GM18909 (cell line): ENCODE results near the gene SFSWAP.

Experiments
- ATAC-seq: cut with Tn5 transposase; IDR thresholded peaks from one replicate; pipeline ENCODE4 v1.9.1; 2021; ENCODE audit warnings: mild to moderate bottlenecking; ENCODE audit not compliant: unreplicated experiment, poor library complexity

The SFSWAP gene

GRCh38 chr12:131829791-131830334, 119.0 kb downstream of the SFSWAP start:
- no peak for ATAC-seq

GRCh38 chr12:131830335-131830913, 119.5 kb downstream of the SFSWAP start:
- ATAC-seq, result no peak

DNA sequence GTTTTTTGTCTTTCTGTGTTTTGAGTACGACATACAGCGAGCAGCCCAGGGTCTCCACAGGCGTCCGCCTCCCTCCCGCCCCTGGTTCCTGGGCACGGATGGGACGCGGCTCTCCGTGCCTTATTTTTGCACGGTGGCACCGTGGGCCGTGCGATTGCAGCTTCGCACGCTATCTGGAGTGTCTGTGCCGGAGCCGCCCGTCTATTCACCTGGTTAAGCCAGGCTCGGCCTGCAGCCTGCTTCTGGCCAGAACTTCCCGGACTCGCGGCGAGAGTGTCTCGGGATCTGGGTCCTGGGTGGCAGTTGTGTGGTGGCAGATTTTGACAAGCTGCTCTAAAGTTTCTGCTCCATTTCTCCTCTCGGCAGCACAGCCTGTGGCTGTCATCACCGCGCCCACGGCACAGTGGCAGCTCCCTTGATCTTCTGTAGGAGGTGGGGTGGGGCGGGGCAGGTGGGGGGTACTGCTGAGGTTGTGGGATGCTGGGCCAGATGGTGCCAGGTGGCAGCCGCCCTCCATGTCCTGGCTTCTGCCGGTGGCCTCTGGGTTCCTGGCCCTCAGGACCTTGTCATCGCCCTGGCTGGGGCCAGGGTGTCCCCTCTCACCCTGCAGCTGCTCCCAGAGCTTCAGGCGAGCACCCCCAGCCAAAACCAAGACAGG, 120.2 kb downstream of the SFSWAP start:
- ATAC-seq, result no peak

DNA sequence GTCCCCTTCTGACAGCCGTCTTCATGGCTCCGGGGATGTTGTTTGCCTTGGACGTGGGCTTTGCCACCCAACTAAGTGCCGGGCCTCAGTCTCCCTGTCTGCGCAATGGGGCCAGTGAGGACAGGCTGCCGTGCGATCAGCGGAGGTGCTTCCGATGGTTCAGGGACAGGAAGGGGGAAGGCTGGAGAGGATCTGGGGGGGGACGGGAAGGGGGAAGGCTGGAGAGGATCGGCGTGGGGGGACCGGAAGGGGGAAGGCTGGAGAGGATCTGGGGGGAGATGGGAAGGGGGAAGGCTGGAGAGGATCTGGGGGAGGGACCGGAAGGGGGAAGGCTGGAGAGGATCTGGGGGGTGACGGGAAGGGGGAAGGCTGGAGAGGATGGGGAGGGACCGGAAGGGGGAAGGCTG, 120.7 kb downstream of the SFSWAP start:
- no peak for ATAC-seq

- no peak for ATAC-seq
These were observed 121.7 kb downstream of the SFSWAP start for GRCh38 chr12:131832321-131833231.

DNA sequence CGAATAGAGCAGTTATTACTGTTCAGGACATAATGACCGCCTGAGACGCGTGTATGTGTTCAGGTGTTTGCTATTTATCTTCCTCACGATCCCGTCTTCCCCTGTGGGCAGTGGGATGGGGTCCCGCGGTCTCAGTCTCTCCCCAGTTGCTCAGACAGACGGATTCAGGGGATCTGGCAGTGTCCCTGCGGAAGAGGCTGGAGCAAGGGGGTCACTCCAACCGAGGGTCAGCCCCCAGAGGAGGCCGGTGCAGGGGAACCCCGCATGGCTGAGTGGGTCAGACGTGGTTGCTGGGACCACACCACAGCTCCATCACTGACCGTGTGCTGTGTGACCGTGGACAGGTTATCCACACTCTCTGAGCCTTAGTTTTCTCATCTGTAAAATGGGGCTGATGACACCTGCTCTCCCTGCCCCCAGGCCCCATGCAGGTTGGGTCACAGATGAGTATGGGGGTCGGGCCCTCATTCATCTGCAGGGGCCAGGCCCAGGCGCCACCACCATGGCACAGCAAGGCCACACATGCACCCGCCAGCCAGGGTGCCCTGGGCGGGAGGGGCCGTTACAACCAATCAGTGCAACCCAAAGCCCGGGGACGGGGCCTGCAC, 122.5 kb downstream of the SFSWAP start:
- no peak for ATAC-seq

DNA sequence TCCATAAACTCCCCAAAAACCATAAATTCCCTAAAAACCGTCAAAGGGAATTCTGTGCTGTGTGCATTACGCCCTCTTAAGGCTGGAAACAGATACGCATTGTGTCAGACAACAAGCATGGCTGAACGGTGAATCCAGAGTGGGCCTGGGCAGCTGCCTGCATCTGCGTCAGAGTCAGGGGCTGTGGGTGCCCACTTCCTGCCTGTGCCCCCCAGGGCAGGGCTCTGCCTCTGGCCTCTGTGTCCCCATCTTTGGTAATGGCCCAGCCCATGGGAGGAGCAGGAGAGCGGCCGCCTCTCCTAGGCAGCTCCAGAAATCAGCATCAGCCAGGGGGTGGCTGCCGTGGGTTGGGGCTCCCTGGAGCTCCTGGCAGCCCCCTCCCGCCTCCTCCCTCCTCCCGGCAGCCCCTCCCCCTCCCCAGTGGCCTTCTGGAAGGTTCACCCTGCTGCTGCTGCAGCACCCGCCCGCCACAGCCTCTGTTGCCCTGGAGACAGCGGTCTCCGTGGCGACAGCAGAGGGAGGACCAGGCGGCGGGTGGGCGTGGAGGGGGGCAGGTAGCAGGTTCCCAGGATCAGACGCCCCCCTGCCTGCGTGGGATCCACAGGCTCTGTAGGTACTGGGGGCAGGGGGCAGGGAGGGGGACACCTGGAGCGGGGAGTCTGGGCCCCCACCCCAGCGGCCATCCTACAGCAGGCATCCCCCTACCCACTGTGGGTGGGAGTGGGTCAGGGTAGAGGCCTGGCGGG, 123.2 kb downstream of the SFSWAP start:
- no peak for ATAC-seq

DNA sequence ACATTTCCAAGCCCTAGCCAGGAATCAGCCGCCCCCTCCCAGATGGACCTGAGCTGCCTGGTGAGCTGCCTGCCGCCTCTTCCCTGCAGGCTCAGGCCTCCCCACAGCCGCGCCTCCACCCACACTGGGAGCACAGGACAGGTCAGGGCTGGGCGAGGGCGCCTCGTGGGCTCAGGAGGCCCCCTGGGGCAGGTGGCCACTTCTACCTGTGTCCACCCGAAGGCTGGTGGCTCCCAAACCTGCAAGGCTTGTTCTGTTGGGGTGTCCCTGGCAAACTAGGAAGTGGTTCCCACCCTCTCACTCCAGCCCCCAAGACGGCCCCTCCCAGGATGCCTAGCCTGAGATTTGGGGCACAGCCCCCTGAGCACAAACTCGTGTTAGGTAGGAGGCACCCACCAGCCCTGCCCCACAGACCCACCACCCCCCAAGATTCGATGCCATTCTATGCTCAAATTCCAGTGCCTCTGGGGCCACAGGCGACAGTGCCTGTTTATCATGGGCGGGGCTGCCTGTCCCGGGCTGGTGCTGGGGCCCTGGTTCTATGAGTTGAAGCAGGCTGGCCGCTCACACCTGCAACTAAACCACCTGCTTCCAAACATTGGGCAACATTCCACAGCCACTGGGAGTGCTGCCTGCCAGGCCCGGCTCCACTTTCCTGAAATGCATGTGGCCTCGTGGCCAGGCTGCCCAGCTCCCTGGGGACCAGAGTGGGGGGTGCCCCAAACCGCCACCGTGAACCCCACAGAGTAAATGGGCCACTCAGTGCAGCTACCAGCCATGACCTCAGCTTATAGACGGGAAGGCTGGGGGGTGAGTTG, 124.1 kb downstream of the SFSWAP start:
- ATAC-seq, result no peak

DNA sequence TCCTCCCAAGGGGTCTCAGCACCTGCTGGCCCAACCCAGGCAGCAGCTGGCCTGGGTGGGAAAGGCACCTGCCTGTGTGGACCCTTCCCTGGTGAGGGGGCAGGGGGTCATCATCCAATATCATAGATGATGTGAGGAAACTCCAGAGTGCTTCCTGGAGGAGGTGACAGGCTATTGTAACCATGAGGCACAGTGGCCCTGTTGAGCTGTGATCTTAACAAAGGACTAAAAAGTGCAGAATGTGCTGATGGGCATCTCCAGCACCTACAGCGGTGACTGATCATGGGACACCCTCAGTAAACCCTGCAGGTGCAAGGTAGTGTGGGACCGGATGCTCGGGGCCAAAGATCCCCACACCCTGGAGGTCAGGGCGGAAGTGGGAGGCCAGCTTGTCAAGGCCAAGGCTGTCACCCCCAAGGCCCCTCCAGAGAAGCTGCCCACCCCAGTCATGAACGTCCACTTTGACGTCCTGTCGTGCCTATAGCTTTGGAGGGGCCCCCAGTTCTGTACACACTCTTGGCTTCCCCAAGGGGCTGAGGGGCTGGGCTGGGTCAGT, 124.8 kb downstream of the SFSWAP start:
- no peak for ATAC-seq

DNA sequence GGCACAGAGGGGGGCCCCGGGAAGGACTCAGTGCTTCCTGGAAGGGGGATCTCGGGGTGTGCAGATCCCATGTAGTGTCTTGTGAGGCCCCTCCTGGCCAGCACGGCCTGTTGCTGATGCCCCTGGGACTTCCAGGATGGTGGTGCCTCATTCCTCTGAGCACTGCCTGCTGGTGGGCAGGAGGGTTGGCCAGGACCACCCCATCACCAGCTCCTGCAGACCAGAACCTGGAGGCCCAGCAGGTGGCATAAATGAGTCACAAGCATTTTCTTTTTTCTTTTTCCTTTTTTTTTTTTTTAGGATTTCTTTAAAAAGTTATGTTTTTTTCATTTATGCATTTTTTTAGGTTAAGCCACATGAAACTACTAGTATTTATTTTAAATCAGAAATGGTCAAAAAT, 125.3 kb downstream of the SFSWAP start:
- ATAC-seq, result no peak

- no peak for ATAC-seq
These were observed 126.0 kb downstream of the SFSWAP start for GRCh38 chr12:131836714-131837397.

- ATAC-seq, result no peak
These were observed 129.9 kb downstream of the SFSWAP start for GRCh38 chr12:131840643-131841416.

GRCh38 chr12:131841547-131841946, 130.7 kb downstream of the SFSWAP start:
- ATAC-seq, result no peak

GRCh38 chr12:131842169-131842568, 131.3 kb downstream of the SFSWAP start:
- ATAC-seq, result no peak

- no peak for ATAC-seq
These were observed 132.6 kb downstream of the SFSWAP start for GRCh38 chr12:131843527-131843926.

DNA sequence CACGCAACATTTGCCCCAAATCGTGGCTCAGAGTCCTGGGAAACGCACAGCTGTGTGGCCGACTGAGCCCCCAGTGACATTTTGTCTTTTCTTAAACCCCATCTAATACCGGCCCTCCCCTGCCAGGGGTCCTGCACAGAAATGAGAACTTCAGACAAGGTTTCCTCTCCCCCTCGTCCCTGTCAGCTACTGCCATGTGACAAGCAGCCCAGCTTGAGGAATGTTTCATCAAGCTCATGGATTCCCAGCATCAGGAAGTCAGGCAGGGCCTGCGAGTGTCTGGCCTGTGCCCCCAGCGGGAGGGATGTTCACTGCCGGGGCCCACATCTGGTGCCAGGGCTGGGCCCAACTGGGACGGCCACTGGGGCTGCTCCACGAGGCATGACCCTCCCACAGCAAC, 133.2 kb downstream of the SFSWAP start:
- ATAC-seq, result no peak

DNA sequence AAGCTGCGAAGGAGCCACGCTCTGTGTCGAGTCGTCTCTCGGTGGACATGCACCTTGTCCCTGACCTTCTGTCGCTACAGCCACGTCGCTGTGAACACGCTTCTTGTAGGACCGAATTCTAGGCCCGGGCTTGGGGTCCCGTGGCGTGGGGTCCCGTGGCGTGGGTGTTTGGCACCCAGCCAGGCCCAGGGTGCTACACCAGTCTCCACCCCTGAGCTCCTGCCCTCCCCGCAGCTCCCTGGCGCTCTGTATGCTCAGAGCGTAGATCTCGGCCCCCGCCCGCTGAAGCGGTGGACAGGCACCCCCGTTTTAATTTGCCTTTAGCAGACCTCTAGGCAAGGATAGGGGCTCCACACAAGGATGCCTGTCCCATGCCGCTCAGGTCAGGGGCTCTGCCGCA, 133.8 kb downstream of the SFSWAP start:
- no peak for ATAC-seq

GRCh38 chr12:131845121-131845520, 134.2 kb downstream of the SFSWAP start:
- no peak for ATAC-seq
